ENCODE results near the gene HOXA9. TPM values are rescaled to one million over a fixed set of nuclear protein-coding genes. Genes with fewer than 3 reads are reported as not detected.

HOXA9 gene
- total and polyA plus RNA-seq, 4 donors, result 0.02 to 0.70 TPM; not detected in 2

- TF ChIP-seq CTCF (IDR thresholded peaks at IDR 0.05; ENCODE audit: low read depth, low read length, missing input control), result no peak
- no peak for TF ChIP-seq MAX (IDR thresholded peaks at IDR 0.05)
Observed at GRCh38 chr7:27125986-27126394, 39.3 kb downstream of the HOXA9 start (continued).

GRCh38 chr7:27124902-27125689 lies 40.2 kb downstream of the HOXA9 start:
- no peak overlapping the region for H3K27ac ChIP-seq (ENCODE audit: low read depth in 1 of 2, low read length in 2 of 2)
- H3K36me3 ChIP-seq (ENCODE audit: control insufficient read depth in 4 of 4, insufficient read depth in 3 of 4, low read depth in 1 of 4, low read length in 3 of 4), result no peaks in the 10 kb centered on the region
- DNase-seq (ENCODE audit: low spot score), result no peak
- H3K9ac ChIP-seq (ENCODE audit: low read depth in 1 of 2, low read length in 2 of 2), result no peak overlapping the region
- 29% methylated on average over 8 of the region's 8 CpGs for WGBS
- peaks cover 5 to 16% (median 9%) of the 10 kb centered on the region in 4 donors for H3K4me1 ChIP-seq (ENCODE audit: control insufficient read depth in 4 of 4, insufficient read depth in 4 of 4, low read length in 3 of 4)
- H3K4me3 ChIP-seq (ENCODE audit: low read depth in 1 of 3, low read length in 3 of 3), result no peak overlapping the region
- TF ChIP-seq YY1 (IDR thresholded peaks at IDR 0.05) (no peak), SP1 (IDR thresholded peaks at IDR 0.05) (no peak), FOXA1 (IDR thresholded peaks at IDR 0.05) (no peak), ATF3 (IDR thresholded peaks at IDR 0.05) (no peak), RAD21 (IDR thresholded peaks at IDR 0.05) (no peak), HNF4A (conservative IDR thresholded peaks at IDR 0.05) (no peak), JUND (IDR thresholded peaks at IDR 0.05) (no peak)
- H3K9me3 ChIP-seq (ENCODE audit: control insufficient read depth in 4 of 4, low read length in 3 of 4), result peaks cover 0 to 4% (median 0%) of the 10 kb centered on the region in 4 donors
- H3K27me3 ChIP-seq (ENCODE audit: control insufficient read depth in 4 of 4, insufficient read depth in 4 of 4, low read length in 3 of 4), result peaks cover 2 to 21% (median 9%) of the 10 kb centered on the region in 4 donors

- H3K9ac ChIP-seq (ENCODE audit: low read depth in 1 of 2, low read length in 2 of 2), result no peak overlapping the region
- DNase-seq (ENCODE audit: low spot score), result peak; percentile 27
- no peak overlapping the region for H3K27ac ChIP-seq (ENCODE audit: low read depth in 1 of 2, low read length in 2 of 2)
- H3K9me3 ChIP-seq (ENCODE audit: control insufficient read depth in 4 of 4, low read length in 3 of 4), result peaks cover 0 to 4% (median 0%) of the 10 kb centered on the region in 4 donors
- TF ChIP-seq CTCF (IDR thresholded peaks at IDR 0.05; ENCODE audit: low read depth, low read length, missing input control) (no peak), HNF4G (IDR thresholded peaks at IDR 0.05) (no peak), HNF4A (conservative IDR thresholded peaks at IDR 0.05) (no peak), SP1 (IDR thresholded peaks at IDR 0.05) (no peak), RXRA (IDR thresholded peaks at IDR 0.05) (no peak), ATF3 (IDR thresholded peaks at IDR 0.05) (no peak), JUND (IDR thresholded peaks at IDR 0.05) (no peak), EGR1 (IDR thresholded peaks at IDR 0.05; ENCODE audit: low read depth in 2 of 2) (no peak), ZBTB33 (IDR thresholded peaks at IDR 0.05) (no peak), NR2F2 (IDR thresholded peaks at IDR 0.05) (no peak)
- 25% methylated on average over 43 of the region's 43 CpGs for WGBS
- no peaks in the 10 kb centered on the region for H3K36me3 ChIP-seq (ENCODE audit: control insufficient read depth in 4 of 4, insufficient read depth in 3 of 4, low read depth in 1 of 4, low read length in 3 of 4)
- peaks cover 4 to 16% (median 9%) of the 10 kb centered on the region in 4 donors for H3K4me1 ChIP-seq (ENCODE audit: control insufficient read depth in 4 of 4, insufficient read depth in 4 of 4, low read length in 3 of 4)
- no peak overlapping the region for H3K4me3 ChIP-seq (ENCODE audit: low read depth in 1 of 3, low read length in 3 of 3)
- H3K27me3 ChIP-seq (ENCODE audit: control insufficient read depth in 4 of 4, insufficient read depth in 4 of 4, low read length in 3 of 4), result peaks cover 2 to 22% (median 9%) of the 10 kb centered on the region in 4 donors
Observed at GRCh38 chr7:27124096-27124901, 41.0 kb downstream of the HOXA9 start.
